ENCODE data around the gene PDILT.

GRCh38 chr16:20339744-20340143 is 64.8 kb downstream of the PDILT start:
- TF ChIP-seq CTCF (IDR thresholded peaks at IDR 0.05): no peak
- no peak for TF ChIP-seq POLR2A (IDR thresholded peaks at IDR 0.05)
